HG02981 (cell line): ENCODE measurements around the gene NLGN1.
"Not testable (repeated sequence)": the region's sequence is repeated elsewhere in the genome, so short reads cannot be mapped to it uniquely, and the experiment has no call there.

ENCODE experiments used
- ATAC-seq: cut with Tn5 transposase; IDR thresholded peaks from one replicate; pipeline ENCODE4 v1.9.1; 2021; ENCODE audit warnings: mild to moderate bottlenecking, moderate library complexity; ENCODE audit not compliant: unreplicated experiment

The NLGN1 gene

GRCh38 chr3:173552526-173552925 is 155.0 kb downstream of the NLGN1 start:
- ATAC-seq = no peak

GRCh38 chr3:173553635-173554280 is 156.2 kb downstream of the NLGN1 start:
- ATAC-seq = peak; percentile 44

GRCh38 chr3:173556546-173556945 is 159.0 kb downstream of the NLGN1 start:
- ATAC-seq = no peak

GRCh38 chr3:173567997-173568396 is 170.5 kb downstream of the NLGN1 start:
- ATAC-seq = no peak

- no peak for ATAC-seq
Measured at GRCh38 chr3:173568623-173569022, 171.1 kb downstream of the NLGN1 start.

- no peak for ATAC-seq
Measured at GRCh38 chr3:173583496-173583895, 186.0 kb downstream of the NLGN1 start.

- ATAC-seq = no peak
Measured at GRCh38 chr3:173584093-173584837, 186.7 kb downstream of the NLGN1 start.

GRCh38 chr3:173584838-173585831 is 187.6 kb downstream of the NLGN1 start:
- ATAC-seq = no peak

- no peak for ATAC-seq
Measured at GRCh38 chr3:173586166-173586565, 188.6 kb downstream of the NLGN1 start.

GRCh38 chr3:173587055-173587454 is 189.5 kb downstream of the NLGN1 start:
- ATAC-seq = no peak

- no peak for ATAC-seq
Measured at GRCh38 chr3:173588556-173588955, 191.0 kb downstream of the NLGN1 start.

- ATAC-seq = no peak
Measured at GRCh38 chr3:173589116-173589515, 191.6 kb downstream of the NLGN1 start.

GRCh38 chr3:173591401-173591800 is 193.9 kb downstream of the NLGN1 start:
- no peak for ATAC-seq

GRCh38 chr3:173594881-173595280 is 197.3 kb downstream of the NLGN1 start:
- ATAC-seq = not testable (repeated sequence)

GRCh38 chr3:173599673-173600072 is 202.1 kb downstream of the NLGN1 start:
- no peak for ATAC-seq

- no peak for ATAC-seq
Measured at GRCh38 chr3:173614522-173614921, 217.0 kb downstream of the NLGN1 start.

GRCh38 chr3:173615661-173616060 is 218.1 kb downstream of the NLGN1 start:
- ATAC-seq = no peak

GRCh38 chr3:173617490-173617889 is 219.9 kb downstream of the NLGN1 start:
- no peak for ATAC-seq

GRCh38 chr3:173618148-173618547 is 220.6 kb downstream of the NLGN1 start:
- no peak for ATAC-seq

GRCh38 chr3:173618703-173619102 is 221.2 kb downstream of the NLGN1 start:
- ATAC-seq = no peak

- ATAC-seq = no peak
Measured at GRCh38 chr3:173622166-173622565, 224.6 kb downstream of the NLGN1 start.
